Caco-2 (cell line): ENCODE data around the gene SORCS2. TPM values are rescaled to one million over a fixed set of nuclear protein-coding genes. Genes with fewer than 3 reads are reported as not detected.

Experiments used
- BruUV-seq: library from RNA; stranded (reverse); fragments of 400-500 nt; replicated peaks from 2 replicates; lab custom pipeline; 2021; lab: Mats Ljungman, UMichigan
- CTCF ChIA-PET: fragments of 300-600 bp; sonication (Branson Sonifier 250); formaldehyde crosslinking; loops from one replicate; lab custom pipeline; 2022; ENCODE audit warnings: antibody characterized with exemption; lab: Charles Lee
- POLR2A ChIA-PET: fragments of 300-600 bp; sonication (Branson Sonifier 250); formaldehyde crosslinking; loops from one replicate; lab custom pipeline; 2022; ENCODE audit warnings: antibody characterized with exemption; lab: Charles Lee
- DNase-seq, 2 experiments: peaks; one replicate each; pipeline versions ENCODE4 v3.0.0 to v3.0.0-alpha.2; 2020 to 2022
- H3K27me3 ChIP-seq: replicated peaks from 2 replicates; pipeline ENCODE4 v1.6.0; 2011; ENCODE audit warnings: low read length; ENCODE audit not compliant: control insufficient read depth, insufficient read depth
- H3K36me3 ChIP-seq: 2 replicates; pipeline ENCODE4 v1.5.1; 2011; ENCODE audit warnings: low read length; ENCODE audit not compliant: control insufficient read depth, insufficient read depth
- H3K4me1 ChIP-seq: fragments of 250-450 bp; sonication (Bioruptor Pico); 2 replicates; pipeline ENCODE4 v1.5.1; 2020; ENCODE audit warnings: mild to moderate bottlenecking
- H3K4me3 ChIP-seq: 2 replicates; pipeline ENCODE4 v1.5.1; 2011; ENCODE audit warnings: low read depth, mild to moderate bottlenecking, control low read depth, low read length
- H3K9me3 ChIP-seq: fragments of 250-450 bp; sonication (Bioruptor Pico); 2 replicates; pipeline ENCODE4 v1.5.1; 2020; ENCODE audit warnings: mild to moderate bottlenecking, moderate library complexity
- H3K27ac Mint-ChIP-seq: one replicate; pipeline ENCODE4 v1.8.0; 2022; ENCODE audit warnings: mixed read lengths; ENCODE audit not compliant: unreplicated experiment
- H3K27me3 Mint-ChIP-seq: one replicate; pipeline ENCODE4 v1.8.0; 2022; ENCODE audit warnings: mixed read lengths; ENCODE audit not compliant: insufficient read depth, unreplicated experiment
- H3K36me3 Mint-ChIP-seq: one replicate; pipeline ENCODE4 v1.8.0; 2022; ENCODE audit warnings: mild to moderate bottlenecking, mixed read lengths; ENCODE audit not compliant: insufficient read depth, unreplicated experiment
- H3K4me1 Mint-ChIP-seq: one replicate; pipeline ENCODE4 v1.8.0; 2022; ENCODE audit warnings: low read depth, mixed read lengths; ENCODE audit not compliant: unreplicated experiment
- H3K4me3 Mint-ChIP-seq: one replicate; pipeline ENCODE4 v1.8.0; 2022; ENCODE audit warnings: mild to moderate bottlenecking, moderate library complexity, mixed read lengths; ENCODE audit not compliant: unreplicated experiment
- H3K9me3 Mint-ChIP-seq: one replicate; pipeline ENCODE4 v1.8.0; 2022; ENCODE audit warnings: mixed read lengths; ENCODE audit not compliant: unreplicated experiment
- intact Hi-C: fragments of 100-400 bp; cut with micrococcal nuclease; formaldehyde crosslinking; loops from one replicate; pipeline ENCODE4 v1.10.0; 2022; ENCODE audit not compliant: unreplicated experiment
- total RNA-seq: library from RNA; stranded (reverse); gene quantifications from 2 replicates; pipeline ENCODE4 v1.2.3, GENCODE V29; 2022
- TF ChIP-seq, protein P1 (sequence below), 2 experiments: fragments of 200-600 bp in 1 of 2; IDR thresholded peaks; 1 replicate in 1 of 2; 2 replicates in 1 of 2; pipeline versions ENCODE4 v1.5.1 to v1.8.0; 2011 to 2022; ENCODE audit warnings: antibody characterized with exemption in 1 of 2, control low read depth in 1 of 2, inconsistent platforms in 1 of 2, low read depth in 1 of 2, low read length in 1 of 2, mild to moderate bottlenecking in 1 of 2, moderate library complexity in 1 of 2; ENCODE audit not compliant: insufficient read depth in 1 of 2, severe bottlenecking in 1 of 2, unreplicated experiment in 1 of 2

SORCS2 gene
- total RNA-seq, 1 experiment from 2014 or later, result 1.6 TPM

DNA sequence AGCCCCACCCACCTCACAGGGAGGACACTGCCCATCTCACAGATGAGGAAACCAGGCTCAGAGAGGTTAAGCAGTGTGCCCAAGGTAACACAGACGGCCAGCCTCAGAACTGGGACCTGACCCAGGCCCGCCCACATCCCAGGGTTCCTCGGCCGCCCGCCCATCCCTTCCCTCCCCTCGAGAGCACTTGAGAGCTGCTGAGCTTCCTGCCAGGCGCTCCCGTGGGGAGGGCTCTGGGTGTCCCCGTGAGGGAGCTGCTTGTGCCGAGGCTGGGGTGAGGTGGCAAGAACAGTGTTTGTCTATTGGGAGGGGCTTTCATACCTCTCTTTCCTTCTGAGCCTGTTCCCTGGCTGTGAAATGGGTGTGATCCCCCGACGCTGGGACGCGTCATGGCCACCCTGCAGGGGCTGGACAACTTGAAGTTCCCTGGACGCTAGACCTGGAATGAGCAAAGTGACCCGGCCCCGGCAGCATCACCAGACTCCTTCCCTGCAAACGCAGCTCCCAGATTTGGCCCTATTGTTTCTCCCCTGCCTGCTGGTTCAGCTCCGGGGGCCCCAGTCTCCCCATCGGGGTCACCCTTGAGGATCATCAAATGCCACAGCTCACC lies 542.4 kb downstream of the SORCS2 start:
- H3K9me3 ChIP-seq, result no peaks in the 10 kb centered on the region
- no peaks in the 10 kb centered on the region for H3K36me3 ChIP-seq
- Mint-ChIP-seq H3K4me3 (no peak overlapping the region), H3K9me3 (no peaks in the 10 kb centered on the region), H3K27me3 (no peaks in the 10 kb centered on the region), H3K27ac (no peak overlapping the region), H3K36me3 (no peaks in the 10 kb centered on the region), H3K4me1 (no peaks in the 10 kb centered on the region)
- no peaks in the 10 kb centered on the region for H3K27me3 ChIP-seq
- no peak overlapping the region for H3K4me3 ChIP-seq
- ChIA-PET POLR2A (no interaction called here), CTCF (interaction anchor here (1.1 kb wide), 1 partner anchor 15 kb away, joined by 4 read pairs; no protein-coding TSS in a partner anchor)
- no peaks in the 10 kb centered on the region for H3K4me1 ChIP-seq
- TF ChIP-seq, protein P1, sequence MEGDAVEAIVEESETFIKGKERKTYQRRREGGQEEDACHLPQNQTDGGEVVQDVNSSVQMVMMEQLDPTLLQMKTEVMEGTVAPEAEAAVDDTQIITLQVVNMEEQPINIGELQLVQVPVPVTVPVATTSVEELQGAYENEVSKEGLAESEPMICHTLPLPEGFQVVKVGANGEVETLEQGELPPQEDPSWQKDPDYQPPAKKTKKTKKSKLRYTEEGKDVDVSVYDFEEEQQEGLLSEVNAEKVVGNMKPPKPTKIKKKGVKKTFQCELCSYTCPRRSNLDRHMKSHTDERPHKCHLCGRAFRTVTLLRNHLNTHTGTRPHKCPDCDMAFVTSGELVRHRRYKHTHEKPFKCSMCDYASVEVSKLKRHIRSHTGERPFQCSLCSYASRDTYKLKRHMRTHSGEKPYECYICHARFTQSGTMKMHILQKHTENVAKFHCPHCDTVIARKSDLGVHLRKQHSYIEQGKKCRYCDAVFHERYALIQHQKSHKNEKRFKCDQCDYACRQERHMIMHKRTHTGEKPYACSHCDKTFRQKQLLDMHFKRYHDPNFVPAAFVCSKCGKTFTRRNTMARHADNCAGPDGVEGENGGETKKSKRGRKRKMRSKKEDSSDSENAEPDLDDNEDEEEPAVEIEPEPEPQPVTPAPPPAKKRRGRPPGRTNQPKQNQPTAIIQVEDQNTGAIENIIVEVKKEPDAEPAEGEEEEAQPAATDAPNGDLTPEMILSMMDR (IDR thresholded peaks at IDR 0.05; ENCODE audit: insufficient read depth in 1 of 2, low read depth in 1 of 2, low read length in 1 of 2, severe bottlenecking in 1 of 2, unreplicated experiment in 1 of 2), result no peak
- no TSS peak for BruUV-seq
- DNase-seq, result no peak
- intact Hi-C loops, result no loop called here

DNA sequence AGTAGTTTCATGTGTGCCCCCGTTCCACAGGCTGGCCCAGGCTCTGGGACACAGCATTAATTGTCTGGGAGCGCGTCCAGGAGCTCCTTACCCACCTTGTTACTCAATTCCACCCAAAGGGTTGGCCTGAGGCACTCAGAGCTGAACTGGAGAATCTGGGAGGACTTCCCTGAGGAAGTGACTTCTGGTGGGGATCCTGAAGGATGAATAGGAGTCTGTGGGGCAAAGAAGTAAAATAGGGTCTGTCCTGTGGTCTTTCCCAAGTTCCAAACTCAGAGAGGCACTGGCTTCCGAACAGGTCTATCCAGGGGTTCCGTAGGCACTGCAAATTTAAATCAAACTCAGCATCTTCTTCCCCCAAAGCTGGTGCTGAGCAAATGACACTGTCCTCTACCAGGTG lies 543.1 kb downstream of the SORCS2 start:
- Mint-ChIP-seq H3K4me1 (no peaks in the 10 kb centered on the region), H3K4me3 (no peak overlapping the region), H3K27ac (no peak overlapping the region), H3K27me3 (no peaks in the 10 kb centered on the region), H3K36me3 (no peaks in the 10 kb centered on the region), H3K9me3 (no peaks in the 10 kb centered on the region)
- BruUV-seq, result no TSS peak
- Histone ChIP-seq H3K4me3 (no peak overlapping the region), H3K4me1 (no peaks in the 10 kb centered on the region), H3K9me3 (no peaks in the 10 kb centered on the region), H3K27me3 (no peaks in the 10 kb centered on the region), H3K36me3 (no peaks in the 10 kb centered on the region)
- no peak for DNase-seq
- ChIA-PET CTCF (interaction anchor here (1.1 kb wide), 1 partner anchor 14 kb away, joined by 4 read pairs; no protein-coding TSS in a partner anchor), POLR2A (no interaction called here)
- TF ChIP-seq, protein P1 (IDR thresholded peaks at IDR 0.05; ENCODE audit: insufficient read depth in 1 of 2, low read depth in 1 of 2, low read length in 1 of 2, severe bottlenecking in 1 of 2, unreplicated experiment in 1 of 2), result no peak
- intact Hi-C loops, result no loop called here

GRCh38 chr4:7735961-7736360 lies 543.6 kb downstream of the SORCS2 start:
- H3K4me1 Mint-ChIP-seq, result no peaks in the 10 kb centered on the region
- no peak overlapping the region for H3K4me3 Mint-ChIP-seq
- no peaks in the 10 kb centered on the region for H3K4me1 ChIP-seq
- DNase-seq, result no peak
- H3K9me3 Mint-ChIP-seq, result no peaks in the 10 kb centered on the region
- no peak overlapping the region for H3K4me3 ChIP-seq
- H3K27me3 Mint-ChIP-seq, result no peaks in the 10 kb centered on the region
- no TSS peak for BruUV-seq
- ChIA-PET POLR2A (no interaction called here), CTCF (interaction anchor here (0.6 to 1.1 kb wide), 2 partner anchors 14 to 567 kb away, joined by 4 read pairs; no protein-coding TSS in a partner anchor)
- no peaks in the 10 kb centered on the region for H3K27me3 ChIP-seq
- intact Hi-C loops, result no loop called here
- no peaks in the 10 kb centered on the region for H3K9me3 ChIP-seq
- no peaks in the 10 kb centered on the region for H3K36me3 ChIP-seq
- H3K27ac Mint-ChIP-seq, result no peak overlapping the region
- H3K36me3 Mint-ChIP-seq, result no peaks in the 10 kb centered on the region
- TF ChIP-seq, protein P1 (IDR thresholded peaks at IDR 0.05; ENCODE audit: insufficient read depth in 1 of 2, low read depth in 1 of 2, low read length in 1 of 2, severe bottlenecking in 1 of 2, unreplicated experiment in 1 of 2), result no peak
